ENCODE data around the gene APOBEC3B. TPM values are rescaled to one million over a fixed set of nuclear protein-coding genes. Genes with fewer than 3 reads are reported as not detected.

Gene APOBEC3B
- total and polyA plus RNA-seq, 9 of the 15 experiments (the other 6 are each of a cell fraction or from before 2014, with no cell fraction given): 5.9 to 166 (median 43.2) TPM

DNA sequence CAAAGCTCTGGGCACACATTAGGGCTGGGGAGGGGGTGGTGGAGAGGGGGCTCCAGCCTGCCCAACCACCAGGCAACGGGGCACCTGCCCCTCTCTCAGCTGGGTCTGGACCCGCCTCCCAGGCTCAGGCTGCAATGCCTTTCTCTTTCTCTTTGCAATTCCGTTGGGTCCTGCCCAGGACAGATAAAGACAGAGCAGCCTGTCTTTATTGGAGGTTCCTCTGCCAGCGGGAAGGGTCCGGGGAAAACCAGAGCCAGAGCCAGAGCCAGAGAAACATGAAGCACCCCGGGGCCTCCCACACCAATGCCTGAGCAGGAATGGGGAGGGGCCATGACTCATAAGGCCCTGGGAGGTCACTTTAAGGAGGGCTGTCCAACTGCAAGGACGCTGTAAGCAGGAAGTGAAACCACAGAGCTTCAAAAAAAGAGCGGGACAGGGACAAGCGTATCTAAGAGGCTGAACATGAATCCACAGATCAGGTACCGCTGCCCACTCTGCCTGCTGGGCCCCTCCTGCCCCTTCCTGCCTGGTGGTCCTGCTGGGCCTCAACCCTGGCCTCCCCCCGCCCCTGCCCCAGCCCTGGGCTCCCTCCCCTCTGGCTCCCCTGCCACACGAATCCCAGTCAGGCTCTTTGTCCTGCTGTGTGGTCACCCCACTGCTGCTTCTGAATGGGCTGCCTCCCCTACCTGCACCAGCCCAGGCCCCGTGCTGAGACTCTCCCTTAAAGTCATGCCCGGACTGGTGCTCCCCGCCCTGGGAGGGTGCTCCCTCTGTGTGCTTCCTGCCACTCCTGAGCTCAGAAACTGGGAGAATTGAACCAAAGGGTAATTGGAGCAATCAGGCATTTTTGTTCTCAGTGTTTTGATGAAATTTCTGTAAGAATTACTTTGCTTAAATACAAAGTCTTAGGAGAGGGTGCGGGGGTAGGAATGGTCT, at the start of gene APOBEC3B (continued):
- TF ChIP-seq, protein P1, sequence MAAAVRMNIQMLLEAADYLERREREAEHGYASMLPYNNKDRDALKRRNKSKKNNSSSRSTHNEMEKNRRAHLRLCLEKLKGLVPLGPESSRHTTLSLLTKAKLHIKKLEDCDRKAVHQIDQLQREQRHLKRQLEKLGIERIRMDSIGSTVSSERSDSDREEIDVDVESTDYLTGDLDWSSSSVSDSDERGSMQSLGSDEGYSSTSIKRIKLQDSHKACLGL (CRISPR knock-in tag; IDR thresholded peaks at IDR 0.05; ENCODE audit: borderline replicate concordance, poor library complexity, severe bottlenecking): no peak
- TF ChIP-seq RBM39 (optimal IDR thresholded peaks at IDR 0.05; ENCODE audit: low read depth, low read length) (no peak), IFI16 (CRISPR knock-in tag; IDR thresholded peaks at IDR 0.05) (no peak), GTF2A2 (tag; IDR thresholded peaks at IDR 0.05) (no peak), TFAM (CRISPR knock-in tag; conservative IDR thresholded peaks at IDR 0.05) (no peak), NR2F6 (CRISPR knock-in tag; IDR thresholded peaks at IDR 0.05) (no peak), MEIS2 (IDR thresholded peaks at IDR 0.05; ENCODE audit: partially characterized antibody) (no peak), BMI1 (IDR thresholded peaks at IDR 0.05; ENCODE audit: low read length) (no peak), KAT7 (CRISPR knock-in tag; IDR thresholded peaks at IDR 0.05; ENCODE audit: borderline replicate concordance) (no peak)
- TF ChIP-seq, protein P2, sequence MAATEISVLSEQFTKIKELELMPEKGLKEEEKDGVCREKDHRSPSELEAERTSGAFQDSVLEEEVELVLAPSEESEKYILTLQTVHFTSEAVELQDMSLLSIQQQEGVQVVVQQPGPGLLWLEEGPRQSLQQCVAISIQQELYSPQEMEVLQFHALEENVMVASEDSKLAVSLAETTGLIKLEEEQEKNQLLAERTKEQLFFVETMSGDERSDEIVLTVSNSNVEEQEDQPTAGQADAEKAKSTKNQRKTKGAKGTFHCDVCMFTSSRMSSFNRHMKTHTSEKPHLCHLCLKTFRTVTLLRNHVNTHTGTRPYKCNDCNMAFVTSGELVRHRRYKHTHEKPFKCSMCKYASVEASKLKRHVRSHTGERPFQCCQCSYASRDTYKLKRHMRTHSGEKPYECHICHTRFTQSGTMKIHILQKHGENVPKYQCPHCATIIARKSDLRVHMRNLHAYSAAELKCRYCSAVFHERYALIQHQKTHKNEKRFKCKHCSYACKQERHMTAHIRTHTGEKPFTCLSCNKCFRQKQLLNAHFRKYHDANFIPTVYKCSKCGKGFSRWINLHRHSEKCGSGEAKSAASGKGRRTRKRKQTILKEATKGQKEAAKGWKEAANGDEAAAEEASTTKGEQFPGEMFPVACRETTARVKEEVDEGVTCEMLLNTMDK (IDR thresholded peaks at IDR 0.05; ENCODE audit: borderline replicate concordance, insufficient read depth, low read depth, low read length, poor library complexity, severe bottlenecking): no peak
- TF ChIP-seq, protein P3, sequence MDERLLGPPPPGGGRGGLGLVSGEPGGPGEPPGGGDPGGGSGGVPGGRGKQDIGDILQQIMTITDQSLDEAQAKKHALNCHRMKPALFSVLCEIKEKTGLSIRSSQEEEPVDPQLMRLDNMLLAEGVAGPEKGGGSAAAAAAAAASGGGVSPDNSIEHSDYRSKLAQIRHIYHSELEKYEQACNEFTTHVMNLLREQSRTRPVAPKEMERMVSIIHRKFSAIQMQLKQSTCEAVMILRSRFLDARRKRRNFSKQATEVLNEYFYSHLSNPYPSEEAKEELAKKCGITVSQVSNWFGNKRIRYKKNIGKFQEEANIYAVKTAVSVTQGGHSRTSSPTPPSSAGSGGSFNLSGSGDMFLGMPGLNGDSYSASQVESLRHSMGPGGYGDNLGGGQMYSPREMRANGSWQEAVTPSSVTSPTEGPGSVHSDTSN (CRISPR knock-in tag; IDR thresholded peaks at IDR 0.05; ENCODE audit: low read depth): no peak
- TF ChIP-seq, protein P3 (tag; conservative IDR thresholded peaks at IDR 0.05; ENCODE audit: low read depth): no peak
- TF ChIP-seq, protein P4, sequence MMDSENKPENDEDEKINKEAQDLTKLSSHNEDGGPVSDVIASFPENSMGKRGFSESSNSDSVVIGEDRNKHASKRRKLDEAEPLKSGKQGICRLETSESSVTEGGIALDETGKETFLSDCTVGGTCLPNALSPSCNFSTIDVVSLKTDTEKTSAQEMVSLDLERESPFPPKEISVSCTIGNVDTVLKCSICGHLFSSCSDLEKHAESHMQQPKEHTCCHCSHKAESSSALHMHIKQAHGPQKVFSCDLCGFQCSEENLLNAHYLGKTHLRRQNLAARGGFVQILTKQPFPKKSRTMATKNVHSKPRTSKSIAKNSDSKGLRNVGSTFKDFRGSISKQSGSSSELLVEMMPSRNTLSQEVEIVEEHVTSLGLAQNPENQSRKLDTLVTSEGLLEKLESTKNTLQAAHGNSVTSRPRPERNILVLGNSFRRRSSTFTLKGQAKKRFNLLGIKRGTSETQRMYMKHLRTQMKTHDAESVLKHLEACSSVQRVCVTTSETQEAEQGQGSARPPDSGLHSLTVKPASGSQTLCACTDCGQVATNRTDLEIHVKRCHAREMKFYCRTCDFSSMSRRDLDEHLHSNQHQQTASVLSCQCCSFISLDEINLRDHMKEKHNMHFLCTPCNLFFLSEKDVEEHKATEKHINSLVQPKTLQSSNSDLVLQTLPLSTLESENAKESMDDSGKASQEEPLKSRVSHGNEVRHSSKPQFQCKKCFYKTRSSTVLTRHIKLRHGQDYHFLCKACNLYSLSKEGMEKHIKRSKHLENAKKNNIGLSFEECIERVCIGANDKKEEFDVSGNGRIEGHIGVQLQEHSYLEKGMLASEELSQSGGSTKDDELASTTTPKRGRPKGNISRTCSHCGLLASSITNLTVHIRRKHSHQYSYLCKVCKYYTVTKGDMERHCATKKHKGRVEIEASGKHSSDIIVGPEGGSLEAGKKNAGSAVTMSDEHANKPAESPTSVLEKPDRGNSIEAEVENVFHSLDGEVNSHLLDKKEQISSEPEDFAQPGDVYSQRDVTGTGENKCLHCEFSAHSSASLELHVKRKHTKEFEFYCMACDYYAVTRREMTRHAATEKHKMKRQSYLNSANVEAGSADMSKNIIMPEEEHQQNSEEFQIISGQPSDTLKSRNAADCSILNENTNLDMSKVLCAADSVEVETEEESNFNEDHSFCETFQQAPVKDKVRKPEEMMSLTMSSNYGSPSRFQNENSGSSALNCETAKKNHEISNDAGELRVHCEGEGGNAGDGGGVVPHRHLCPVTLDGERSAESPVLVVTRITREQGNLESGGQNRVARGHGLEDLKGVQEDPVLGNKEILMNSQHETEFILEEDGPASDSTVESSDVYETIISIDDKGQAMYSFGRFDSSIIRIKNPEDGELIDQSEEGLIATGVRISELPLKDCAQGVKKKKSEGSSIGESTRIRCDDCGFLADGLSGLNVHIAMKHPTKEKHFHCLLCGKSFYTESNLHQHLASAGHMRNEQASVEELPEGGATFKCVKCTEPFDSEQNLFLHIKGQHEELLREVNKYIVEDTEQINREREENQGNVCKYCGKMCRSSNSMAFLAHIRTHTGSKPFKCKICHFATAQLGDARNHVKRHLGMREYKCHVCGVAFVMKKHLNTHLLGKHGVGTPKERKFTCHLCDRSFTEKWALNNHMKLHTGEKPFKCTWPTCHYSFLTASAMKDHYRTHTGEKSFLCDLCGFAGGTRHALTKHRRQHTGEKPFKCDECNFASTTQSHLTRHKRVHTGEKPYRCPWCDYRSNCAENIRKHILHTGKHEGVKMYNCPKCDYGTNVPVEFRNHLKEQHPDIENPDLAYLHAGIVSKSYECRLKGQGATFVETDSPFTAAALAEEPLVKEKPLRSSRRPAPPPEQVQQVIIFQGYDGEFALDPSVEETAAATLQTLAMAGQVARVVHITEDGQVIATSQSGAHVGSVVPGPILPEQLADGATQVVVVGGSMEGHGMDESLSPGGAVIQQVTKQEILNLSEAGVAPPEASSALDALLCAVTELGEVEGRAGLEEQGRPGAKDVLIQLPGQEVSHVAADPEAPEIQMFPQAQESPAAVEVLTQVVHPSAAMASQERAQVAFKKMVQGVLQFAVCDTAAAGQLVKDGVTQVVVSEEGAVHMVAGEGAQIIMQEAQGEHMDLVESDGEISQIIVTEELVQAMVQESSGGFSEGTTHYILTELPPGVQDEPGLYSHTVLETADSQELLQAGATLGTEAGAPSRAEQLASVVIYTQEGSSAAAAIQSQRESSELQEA (IDR thresholded peaks at IDR 0.05; ENCODE audit: low read depth): no peak

Data from K562 (cell line).